ENCODE results near the gene TMEM108. TPM values are rescaled to one million over a fixed set of nuclear protein-coding genes. Genes with fewer than 3 reads are reported as not detected.

The TMEM108 gene
- total RNA-seq, 1 donor from 2014 or later: not detected

GRCh38 chr3:133426721-133427120 is 388.5 kb downstream of the TMEM108 start:
- intact Hi-C loops (cut with micrococcal nuclease): no loop called here
- no peaks in the 10 kb centered on the region for H3K9me3 Mint-ChIP-seq
- H3K36me3 Mint-ChIP-seq (ENCODE audit: low read depth): no peaks in the 10 kb centered on the region
- no peak overlapping the region for H3K27ac Mint-ChIP-seq
- DNase-seq: no peak
- H3K4me1 Mint-ChIP-seq: peaks cover 5% of the 10 kb centered on the region
- H3K4me3 Mint-ChIP-seq: no peak overlapping the region
- H3K27me3 Mint-ChIP-seq: no peaks in the 10 kb centered on the region

GRCh38 chr3:133428552-133428951 is 390.4 kb downstream of the TMEM108 start:
- intact Hi-C loops (cut with micrococcal nuclease): no loop called here
- H3K36me3 Mint-ChIP-seq (ENCODE audit: low read depth): no peaks in the 10 kb centered on the region
- H3K27me3 Mint-ChIP-seq: no peaks in the 10 kb centered on the region
- H3K9me3 Mint-ChIP-seq: no peaks in the 10 kb centered on the region
- H3K4me3 Mint-ChIP-seq: no peak overlapping the region
- DNase-seq: no peak
- H3K27ac Mint-ChIP-seq: no peak overlapping the region
- H3K4me1 Mint-ChIP-seq: peaks cover 5% of the 10 kb centered on the region

- intact Hi-C loops (cut with micrococcal nuclease): no loop called here
- Mint-ChIP-seq H3K9me3 (no peaks in the 10 kb centered on the region), H3K4me1 (peaks cover 3% of the 10 kb centered on the region), H3K27me3 (no peaks in the 10 kb centered on the region), H3K4me3 (no peak overlapping the region), H3K36me3 (ENCODE audit: low read depth) (no peaks in the 10 kb centered on the region), H3K27ac (no peak overlapping the region)
- DNase-seq: no peak
Observed at GRCh38 chr3:133429063-133429462, 390.9 kb downstream of the TMEM108 start.

DNA sequence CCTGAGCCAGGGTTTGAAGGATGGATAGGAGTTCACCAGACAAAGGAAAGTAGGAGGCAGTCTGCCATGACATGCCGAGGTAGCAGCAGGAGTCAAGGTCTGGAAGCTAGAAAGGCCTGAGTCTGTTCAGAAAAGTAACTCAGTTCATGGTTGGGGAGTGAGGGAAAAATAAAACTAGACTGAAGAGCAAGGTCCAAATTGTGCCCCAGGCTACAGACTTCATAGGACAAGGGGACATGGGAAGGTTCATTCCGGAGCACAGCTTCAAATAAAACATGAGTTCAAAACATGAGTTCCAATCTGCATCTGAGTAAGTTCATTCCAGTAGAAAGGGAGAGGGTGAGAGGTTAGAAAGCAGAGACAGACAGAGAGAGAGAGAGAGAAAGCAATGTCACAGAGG is 401.4 kb downstream of the TMEM108 start:
- Mint-ChIP-seq H3K4me3 (no peak overlapping the region), H3K27me3 (no peaks in the 10 kb centered on the region), H3K27ac (no peak overlapping the region), H3K9me3 (no peaks in the 10 kb centered on the region), H3K4me1 (peaks cover 29% of the 10 kb centered on the region), H3K36me3 (ENCODE audit: low read depth) (peaks cover 1% of the 10 kb centered on the region)
- intact Hi-C loops (cut with micrococcal nuclease): no loop called here
- DNase-seq: no peak

DNA sequence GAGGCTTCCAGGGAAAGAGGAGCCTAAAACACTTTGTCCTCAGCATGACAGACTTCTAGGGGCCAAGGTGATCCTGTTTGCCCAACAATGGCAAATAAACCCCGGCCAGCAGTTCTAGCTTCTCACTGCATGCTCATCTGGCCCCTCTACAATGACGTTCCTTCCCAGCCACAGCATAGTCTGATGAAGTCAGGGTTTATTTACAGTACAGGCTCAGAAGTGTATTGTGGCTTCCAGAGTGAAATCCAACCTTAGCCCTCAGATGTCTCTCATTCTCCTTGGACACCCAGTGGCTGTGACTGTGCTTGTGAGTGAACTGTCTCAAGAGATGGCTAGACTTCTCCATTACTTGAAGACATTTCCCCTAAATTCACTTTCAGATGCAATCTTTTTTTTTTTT is 402.5 kb downstream of the TMEM108 start:
- peaks cover 1% of the 10 kb centered on the region for H3K36me3 Mint-ChIP-seq (ENCODE audit: low read depth)

DNA sequence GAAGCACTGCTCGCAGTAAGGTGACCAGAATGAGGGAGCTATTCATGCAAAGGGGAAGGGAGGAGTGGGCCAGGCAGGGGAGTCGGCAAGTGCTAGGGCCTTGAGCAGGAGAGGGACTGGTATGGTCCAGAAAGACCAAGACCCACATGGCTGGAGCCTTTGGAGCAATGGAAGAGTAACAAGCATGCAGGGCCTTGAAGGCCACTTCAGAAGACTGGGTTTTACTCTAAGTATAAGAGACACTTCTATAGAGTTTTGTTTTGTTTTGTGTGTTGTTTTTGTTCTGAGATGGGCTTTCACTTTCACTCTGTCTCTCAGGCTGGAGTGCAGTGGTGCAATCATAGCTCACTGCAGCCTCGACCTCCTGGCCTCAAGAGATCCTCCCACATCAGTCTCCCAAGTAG is 403.7 kb downstream of the TMEM108 start:
- intact Hi-C loops (cut with micrococcal nuclease): loop anchor here (1.0 to 10.0 kb wide), 5 partner anchors 49 to 1043 kb away; partner anchors contain the start of genes ANAPC13, CEP63 and SRPRB
- peak; percentile 79 for DNase-seq
- H3K36me3 Mint-ChIP-seq (ENCODE audit: low read depth): peaks cover 1% of the 10 kb centered on the region
- peaks cover 32% of the 10 kb centered on the region for H3K4me1 Mint-ChIP-seq
- peak overlapping the region; percentile 81 for H3K4me3 Mint-ChIP-seq
- no peaks in the 10 kb centered on the region for H3K9me3 Mint-ChIP-seq
- H3K27me3 Mint-ChIP-seq: no peaks in the 10 kb centered on the region
- peak overlapping the region; percentile 95 for H3K27ac Mint-ChIP-seq

More for the DNA sequence above, 402.5 kb downstream of the TMEM108 start:
- Mint-ChIP-seq H3K4me1 (peaks cover 32% of the 10 kb centered on the region), H3K4me3 (no peak overlapping the region), H3K9me3 (no peaks in the 10 kb centered on the region), H3K27ac (no peak overlapping the region), H3K27me3 (no peaks in the 10 kb centered on the region)
- intact Hi-C loops (cut with micrococcal nuclease): loop anchor here (5.0 to 10.0 kb wide), 3 partner anchors 367 to 1044 kb away; partner anchors contain the start of genes ANAPC13, CEP63 and SRPRB
- no peak for DNase-seq

DNA sequence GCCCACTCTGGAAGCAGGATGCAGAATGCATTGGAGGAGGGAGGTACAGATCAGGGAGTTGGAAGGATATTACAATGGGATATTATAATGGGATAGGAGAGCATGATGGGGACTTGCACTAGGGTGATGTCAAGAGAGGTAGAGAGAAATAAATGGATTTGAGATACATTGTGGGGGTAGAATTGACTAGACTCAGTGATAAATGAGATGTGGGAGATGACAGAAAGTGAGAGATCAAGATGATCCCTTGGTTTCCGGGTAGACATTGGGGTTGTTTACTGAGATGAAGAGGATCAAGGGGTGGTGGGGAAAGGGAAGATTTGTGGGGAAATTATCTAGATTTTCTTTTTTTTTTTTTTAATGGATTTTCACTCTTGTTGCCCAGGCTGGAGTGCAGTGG is 404.3 kb downstream of the TMEM108 start:
- Mint-ChIP-seq H3K36me3 (ENCODE audit: low read depth) (peaks cover 1% of the 10 kb centered on the region), H3K4me1 (peaks cover 32% of the 10 kb centered on the region), H3K27ac (peak overlapping the region; percentile 95), H3K4me3 (peak overlapping the region; percentile 81), H3K9me3 (no peaks in the 10 kb centered on the region), H3K27me3 (no peaks in the 10 kb centered on the region)
- intact Hi-C loops (cut with micrococcal nuclease): loop anchor here (1.0 to 10.0 kb wide), 5 partner anchors 49 to 1042 kb away; partner anchors contain the start of genes ANAPC13, CEP63 and SRPRB
- DNase-seq: no peak

DNA sequence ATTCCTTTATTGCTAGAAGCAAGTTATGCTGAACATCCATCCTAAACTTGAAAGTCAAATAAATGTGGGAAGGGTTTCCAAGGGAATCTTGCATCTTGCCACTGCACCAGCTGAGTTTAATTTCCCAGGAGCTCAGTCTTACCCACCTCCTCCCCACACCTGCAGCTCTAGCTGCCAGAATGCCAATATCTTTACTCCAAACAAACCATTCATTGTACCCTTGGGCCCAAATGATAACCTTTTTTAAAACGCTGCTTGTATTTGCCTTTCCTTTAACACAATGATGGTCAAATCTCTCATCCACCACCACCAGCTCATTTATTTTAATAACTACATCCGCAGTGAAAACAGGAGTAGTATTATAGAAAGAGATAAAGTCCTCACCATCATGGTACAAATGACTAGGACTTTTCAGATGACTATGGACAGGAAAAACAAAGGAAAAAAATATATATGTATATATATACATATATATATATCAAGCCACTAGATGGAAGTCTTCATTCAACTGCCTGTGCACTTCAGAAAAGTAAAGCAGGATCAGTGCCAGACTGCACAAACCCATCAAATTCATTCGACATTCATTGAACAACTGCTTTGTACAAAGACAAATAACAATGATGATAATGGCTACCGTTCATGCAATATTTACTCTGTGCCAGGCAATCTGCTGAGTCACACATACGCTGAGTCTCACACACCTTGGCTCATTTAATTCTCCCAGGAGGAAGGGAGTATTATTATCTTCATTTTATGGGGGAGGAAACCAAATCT is 405.6 kb downstream of the TMEM108 start:
- intact Hi-C loops (cut with micrococcal nuclease): loop anchor here (1.0 to 10.0 kb wide), 4 partner anchors 129 to 1041 kb away; partner anchors contain the start of genes ANAPC13, CDV3, CEP63 and SRPRB
- Mint-ChIP-seq H3K36me3 (ENCODE audit: low read depth) (no peaks in the 10 kb centered on the region), H3K4me1 (peaks cover 37% of the 10 kb centered on the region), H3K27me3 (no peaks in the 10 kb centered on the region), H3K4me3 (no peak overlapping the region), H3K27ac (peak overlapping the region; percentile 49), H3K9me3 (no peaks in the 10 kb centered on the region)
- DNase-seq: no peak

DNA sequence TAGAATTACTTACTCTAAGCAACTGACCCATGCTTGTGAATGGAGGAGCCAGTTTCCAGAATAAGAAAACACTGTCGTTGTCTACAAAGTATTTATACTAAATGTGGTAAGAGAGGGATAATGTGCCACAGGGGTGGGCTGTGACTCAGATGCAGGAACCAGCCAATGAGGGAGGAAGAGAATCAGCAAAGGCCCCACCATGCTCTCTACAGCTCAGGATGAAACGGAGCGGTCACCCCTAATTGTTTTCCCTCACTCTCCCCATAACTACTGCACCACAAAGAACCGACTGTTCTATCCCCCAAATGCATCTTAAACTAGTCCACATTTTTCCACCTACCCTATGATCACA is 406.2 kb downstream of the TMEM108 start:
- Mint-ChIP-seq H3K27me3 (no peaks in the 10 kb centered on the region), H3K27ac (peak overlapping the region; percentile 46), H3K36me3 (ENCODE audit: low read depth) (no peaks in the 10 kb centered on the region), H3K4me3 (no peak overlapping the region), H3K9me3 (no peaks in the 10 kb centered on the region), H3K4me1 (peaks cover 41% of the 10 kb centered on the region)
- DNase-seq: no peak
- intact Hi-C loops (cut with micrococcal nuclease): loop anchor here (1.0 to 10.0 kb wide), 4 partner anchors 129 to 1040 kb away; partner anchors contain the start of genes ANAPC13, CDV3, CEP63 and SRPRB

DNA sequence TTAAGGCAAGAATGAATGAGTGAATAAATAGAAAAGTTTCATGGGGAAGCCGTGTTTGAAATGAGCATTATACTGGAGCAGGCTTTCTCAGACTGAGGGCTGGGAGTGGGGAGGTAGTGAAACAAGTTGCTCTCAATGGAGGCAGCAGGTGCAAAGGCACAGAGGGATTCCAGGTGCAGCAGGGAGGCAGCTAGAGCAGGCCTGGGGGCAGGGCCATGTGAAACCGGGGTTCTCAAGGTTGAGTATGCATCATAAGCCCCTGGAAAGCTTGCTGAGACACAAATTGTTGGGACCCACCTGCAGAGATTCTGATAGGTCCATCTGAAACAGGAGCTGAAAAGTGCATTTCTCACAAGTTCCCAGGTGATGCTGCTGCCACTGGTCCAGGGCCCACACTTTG is 406.9 kb downstream of the TMEM108 start:
- peaks cover 44% of the 10 kb centered on the region for H3K4me1 Mint-ChIP-seq
- intact Hi-C loops (cut with micrococcal nuclease): loop anchor here (10.0 kb wide), 2 partner anchors 480 to 1040 kb away; partner anchors contain the start of genes ANAPC13 and CEP63

More for the DNA sequence above, 406.9 kb downstream of the TMEM108 start:
- Mint-ChIP-seq H3K36me3 (ENCODE audit: low read depth) (no peaks in the 10 kb centered on the region), H3K9me3 (no peaks in the 10 kb centered on the region), H3K27me3 (no peaks in the 10 kb centered on the region), H3K27ac (no peak overlapping the region), H3K4me3 (no peak overlapping the region)
- no peak for DNase-seq
